Measurements from ENCODE around the gene SOST.

SOST gene

GRCh38 chr17:43736389-43736788, 22.2 kb downstream of the SOST start:
- Histone ChIP-seq H4K20me1 (ENCODE audit: insufficient read depth, low read length) (no peaks in the 10 kb centered on the region), H3K27ac (ENCODE audit: low read length) (no peak overlapping the region), H3K27me3 (ENCODE audit: low read depth, low read length) (0 out of 2 replicates have a peak, but pooled peaks cover 3% of the 10 kb centered on the region), H3K4me3 (ENCODE audit: low read length) (no peak overlapping the region), H3K4me2 (ENCODE audit: low read length) (no peak overlapping the region), H2AFZ (ENCODE audit: low read depth, low read length) (no peak overlapping the region), H3K9me3 (ENCODE audit: insufficient read depth, low read length) (no peaks in the 10 kb centered on the region), H3K9ac (ENCODE audit: low read length) (no peak overlapping the region), H3K4me1 (ENCODE audit: low read length) (no peaks in the 10 kb centered on the region), H3K36me3 (replicated peaks; ENCODE audit: low read depth, low read length) (no peaks in the 10 kb centered on the region), H3K79me2 (ENCODE audit: low read length) (no peaks in the 10 kb centered on the region)
- no peak for TF ChIP-seq EZH2phosphoT487 (IDR thresholded peaks at IDR 0.05; ENCODE audit: low read depth)
- no peak for TF ChIP-seq CTCF (IDR thresholded peaks at IDR 0.05; ENCODE audit: low read depth, low read length)

- Histone ChIP-seq H2AFZ (ENCODE audit: low read depth, low read length) (no peak overlapping the region), H3K9me3 (ENCODE audit: insufficient read depth, low read length) (no peaks in the 10 kb centered on the region), H3K4me2 (ENCODE audit: low read length) (no peak overlapping the region), H3K4me1 (ENCODE audit: low read length) (no peaks in the 10 kb centered on the region), H3K27me3 (ENCODE audit: low read depth, low read length) (0 out of 2 replicates have a peak, but pooled peaks cover 3% of the 10 kb centered on the region), H3K4me3 (ENCODE audit: low read length) (no peak overlapping the region), H3K36me3 (replicated peaks; ENCODE audit: low read depth, low read length) (no peaks in the 10 kb centered on the region), H3K9ac (ENCODE audit: low read length) (no peak overlapping the region), H3K27ac (ENCODE audit: low read length) (no peak overlapping the region), H4K20me1 (ENCODE audit: insufficient read depth, low read length) (no peaks in the 10 kb centered on the region), H3K79me2 (ENCODE audit: low read length) (no peaks in the 10 kb centered on the region)
- no peak for TF ChIP-seq CTCF (IDR thresholded peaks at IDR 0.05; ENCODE audit: low read depth, low read length)
- no peak for TF ChIP-seq EZH2phosphoT487 (IDR thresholded peaks at IDR 0.05; ENCODE audit: low read depth)
Measured at GRCh38 chr17:43734376-43734775, 24.2 kb downstream of the SOST start.

- no peak overlapping the region for H3K9ac ChIP-seq (ENCODE audit: low read length)
- no peak overlapping the region for H2AFZ ChIP-seq (ENCODE audit: low read depth, low read length)
- H3K4me2 ChIP-seq (ENCODE audit: low read length) = no peak overlapping the region
- no peaks in the 10 kb centered on the region for H3K36me3 ChIP-seq (replicated peaks; ENCODE audit: low read depth, low read length)
- no peak for TF ChIP-seq CTCF (IDR thresholded peaks at IDR 0.05; ENCODE audit: low read depth, low read length)
- TF ChIP-seq EZH2phosphoT487 (IDR thresholded peaks at IDR 0.05; ENCODE audit: low read depth) = no peak
- 0 out of 2 replicates have a peak, but pooled peaks cover 3% of the 10 kb centered on the region for H3K27me3 ChIP-seq (ENCODE audit: low read depth, low read length)
- no peaks in the 10 kb centered on the region for H3K9me3 ChIP-seq (ENCODE audit: insufficient read depth, low read length)
- no peak overlapping the region for H3K4me3 ChIP-seq (ENCODE audit: low read length)
- no peaks in the 10 kb centered on the region for H3K4me1 ChIP-seq (ENCODE audit: low read length)
- no peaks in the 10 kb centered on the region for H3K79me2 ChIP-seq (ENCODE audit: low read length)
- H3K27ac ChIP-seq (ENCODE audit: low read length) = no peak overlapping the region
- H4K20me1 ChIP-seq (ENCODE audit: insufficient read depth, low read length) = no peaks in the 10 kb centered on the region
Measured at GRCh38 chr17:43733956-43734355, 24.6 kb downstream of the SOST start.

- H3K4me3 ChIP-seq (ENCODE audit: low read length) = no peak overlapping the region
- no peak overlapping the region for H3K27ac ChIP-seq (ENCODE audit: low read length)
- H3K27me3 ChIP-seq (ENCODE audit: low read depth, low read length) = 0 out of 2 replicates have a peak, but pooled peaks cover 3% of the 10 kb centered on the region
- no peak overlapping the region for H2AFZ ChIP-seq (ENCODE audit: low read depth, low read length)
- no peaks in the 10 kb centered on the region for H4K20me1 ChIP-seq (ENCODE audit: insufficient read depth, low read length)
- H3K9ac ChIP-seq (ENCODE audit: low read length) = no peak overlapping the region
- H3K4me1 ChIP-seq (ENCODE audit: low read length) = no peaks in the 10 kb centered on the region
- no peaks in the 10 kb centered on the region for H3K36me3 ChIP-seq (replicated peaks; ENCODE audit: low read depth, low read length)
- TF ChIP-seq CTCF (IDR thresholded peaks at IDR 0.05; ENCODE audit: low read depth, low read length) = no peak
- TF ChIP-seq EZH2phosphoT487 (IDR thresholded peaks at IDR 0.05; ENCODE audit: low read depth) = no peak
- no peaks in the 10 kb centered on the region for H3K79me2 ChIP-seq (ENCODE audit: low read length)
- no peak overlapping the region for H3K4me2 ChIP-seq (ENCODE audit: low read length)
- H3K9me3 ChIP-seq (ENCODE audit: insufficient read depth, low read length) = no peaks in the 10 kb centered on the region
Measured at GRCh38 chr17:43732958-43733357, 25.6 kb downstream of the SOST start.

Measured in OCI-LY3 (cell line).